ENCODE results near the gene TARS2. TPM values are rescaled to one million over a fixed set of nuclear protein-coding genes. Genes with fewer than 3 reads are reported as not detected.

The TARS2 gene
- total RNA-seq, 1 donor from 2014 or later, result 22.7 TPM

DNA sequence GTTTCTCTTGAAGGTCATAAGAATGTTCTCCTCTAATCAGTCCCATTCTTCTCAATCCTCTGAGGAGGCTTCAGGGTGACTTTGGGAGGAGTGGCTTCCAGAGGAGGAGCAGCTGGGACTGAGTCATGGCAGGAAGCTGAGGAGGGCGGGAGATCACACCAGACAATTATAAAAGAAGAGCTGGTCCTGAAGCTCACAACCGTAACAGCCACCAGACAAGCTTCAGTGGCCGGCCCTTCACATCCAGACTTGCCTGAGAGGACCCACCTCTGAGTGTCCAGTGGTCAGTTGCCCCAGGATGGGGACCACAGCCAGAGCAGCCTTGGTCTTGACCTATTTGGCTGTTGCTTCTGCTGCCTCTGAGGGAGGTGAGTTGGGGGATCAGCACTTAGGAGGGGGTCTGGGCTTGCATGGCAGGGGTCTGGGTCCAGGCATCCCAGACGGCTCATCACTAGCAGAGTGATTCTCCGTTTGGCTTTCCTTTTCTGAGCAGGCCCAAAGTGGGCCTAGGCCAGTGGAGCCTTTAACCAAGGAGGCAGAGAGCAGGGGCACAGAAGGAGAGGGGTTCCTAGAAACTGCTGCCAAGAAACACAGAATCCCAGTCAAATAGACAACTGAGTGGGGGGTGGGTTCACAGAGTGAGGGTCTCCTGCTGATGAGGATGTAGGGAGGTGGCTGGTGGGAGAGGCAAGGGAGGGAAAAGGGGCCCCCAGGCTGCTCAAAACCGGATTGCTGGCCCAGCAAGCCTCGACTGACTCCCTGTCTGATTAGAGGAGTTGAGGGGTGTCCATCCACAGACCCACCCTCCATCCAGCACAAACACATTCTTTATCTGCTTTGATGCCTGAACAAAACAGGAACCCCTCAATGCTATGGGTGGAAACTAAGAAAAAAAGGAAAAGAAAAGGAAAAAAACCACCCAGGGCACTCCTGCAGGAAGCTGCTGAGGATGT, 21.0 kb downstream of the TARS2 start, which contains the start of gene ECM1:
TSS of gene ECM1 (plus strand) at position 198 of the 953 bp plus-strand sequence. CDS start at position 299, 101 bp downstream.
- ATAC-seq (peak; percentile 53), DNase-seq (ENCODE audit: low spot score) (no peak)

- ATAC-seq, result no peak
- DNase-seq (ENCODE audit: low spot score), result no peak
Measured at GRCh38 chr1:150508982-150509381, 21.8 kb downstream of the TARS2 start.

GRCh38 chr1:150511551-150511950, 24.3 kb downstream of the TARS2 start:
- ATAC-seq (no peak), DNase-seq (ENCODE audit: low spot score) (no peak)

- no peak for DNase-seq (ENCODE audit: low spot score)
- no peak for ATAC-seq
Measured at GRCh38 chr1:150511985-150512660, 24.9 kb downstream of the TARS2 start.

DNA sequence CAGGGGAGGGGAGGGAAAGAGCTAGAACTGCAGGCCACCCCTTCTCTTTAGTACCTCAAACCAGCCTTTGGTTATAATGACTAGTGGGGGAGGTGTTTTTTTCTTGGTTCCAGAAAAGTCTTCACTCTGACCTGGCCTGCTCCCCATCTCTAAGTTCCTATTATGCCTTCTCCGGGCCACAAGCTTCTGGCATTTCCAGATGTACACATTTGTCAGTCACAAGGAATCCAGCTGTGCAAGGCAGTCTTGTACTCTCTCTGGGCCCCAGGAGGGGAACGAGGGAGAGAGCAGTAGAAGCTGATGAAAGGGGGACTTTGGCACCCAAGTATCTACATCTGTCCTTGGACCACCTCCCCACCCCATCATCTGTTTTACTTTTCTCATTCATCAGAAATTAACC, 25.6 kb downstream of the TARS2 start:
- no peak for DNase-seq (ENCODE audit: low spot score)

GRCh38 chr1:150513351-150513791, 26.2 kb downstream of the TARS2 start:
- no peak for DNase-seq (ENCODE audit: low spot score)
- ATAC-seq, result no peak

More for the DNA sequence above, 25.6 kb downstream of the TARS2 start:
- ATAC-seq, result no peak

- ATAC-seq (no peak), DNase-seq (ENCODE audit: low spot score) (no peak)
Measured at GRCh38 chr1:150514260-150514659, 27.0 kb downstream of the TARS2 start.

- DNase-seq (ENCODE audit: low spot score), result no peak
Measured at GRCh38 chr1:150514913-150515327, 27.7 kb downstream of the TARS2 start.

GRCh38 chr1:150515328-150516049, 28.3 kb downstream of the TARS2 start, which contains the start of gene FALEC:
FALEC (plus strand) TSS chr1:150515752.
- DNase-seq (ENCODE audit: low spot score) (peak; percentile 99), ATAC-seq (peak; percentile 96)

More at GRCh38 chr1:150514913-150515327, 27.7 kb downstream of the TARS2 start:
- peak; percentile 3 for ATAC-seq

DNA sequence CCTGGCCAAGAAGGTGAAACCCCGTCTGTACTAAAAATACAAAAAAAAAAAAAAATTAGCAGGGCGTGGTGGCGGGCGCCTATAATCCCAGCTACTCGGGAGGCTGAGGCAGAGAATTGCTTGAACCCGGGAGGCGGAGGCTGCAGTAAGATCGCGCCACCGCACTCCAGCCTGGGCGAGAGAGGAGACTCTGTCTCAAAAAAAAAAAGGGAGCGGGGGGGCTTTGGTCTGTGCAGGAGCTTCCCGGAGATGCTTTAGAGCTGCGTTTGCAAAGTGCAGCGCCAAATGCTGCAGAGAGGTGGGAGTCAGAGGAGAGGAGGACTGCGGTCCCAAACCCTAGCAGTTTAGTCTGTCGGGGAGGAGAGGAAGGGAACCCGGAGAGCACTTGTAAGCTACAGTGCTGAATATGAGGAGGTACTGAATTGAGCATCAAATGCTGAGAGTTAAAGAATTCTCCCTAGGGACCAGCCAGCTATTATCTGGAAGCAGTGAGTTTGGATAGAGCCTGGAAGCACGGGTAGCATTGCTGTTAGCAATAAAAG, 28.9 kb downstream of the TARS2 start:
- DNase-seq (ENCODE audit: low spot score) (no peak), ATAC-seq (no peak)

GRCh38 chr1:150516616-150517015, 29.4 kb downstream of the TARS2 start:
- ATAC-seq (no peak), DNase-seq (ENCODE audit: low spot score) (no peak)

- DNase-seq (ENCODE audit: low spot score) (no peak), ATAC-seq (no peak)
Measured at GRCh38 chr1:150521196-150521968, 34.2 kb downstream of the TARS2 start.

- no peak for DNase-seq (ENCODE audit: low spot score)
- ATAC-seq, result no peak
Measured at GRCh38 chr1:150525348-150525747, 38.1 kb downstream of the TARS2 start.

DNA sequence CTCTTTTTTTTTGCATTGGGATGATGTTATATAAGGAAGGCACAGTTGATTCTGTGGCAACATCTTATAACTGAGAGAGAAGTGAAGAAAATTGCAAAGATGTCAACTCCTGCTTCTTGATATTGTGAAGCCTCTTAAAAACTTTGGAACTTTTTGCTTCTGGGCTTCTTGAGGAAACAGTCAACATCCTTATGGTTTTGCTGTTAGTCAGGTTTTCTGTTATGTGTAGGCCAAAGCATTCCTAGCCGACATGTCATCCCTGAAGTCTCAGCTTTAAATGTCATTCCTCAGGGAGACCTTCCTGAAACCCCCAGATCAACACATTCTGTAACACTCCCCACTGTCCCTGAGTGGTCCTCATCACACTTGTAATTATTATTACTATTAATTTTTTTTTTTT, 41.0 kb downstream of the TARS2 start:
- ATAC-seq (no peak), DNase-seq (ENCODE audit: low spot score) (no peak)

DNA sequence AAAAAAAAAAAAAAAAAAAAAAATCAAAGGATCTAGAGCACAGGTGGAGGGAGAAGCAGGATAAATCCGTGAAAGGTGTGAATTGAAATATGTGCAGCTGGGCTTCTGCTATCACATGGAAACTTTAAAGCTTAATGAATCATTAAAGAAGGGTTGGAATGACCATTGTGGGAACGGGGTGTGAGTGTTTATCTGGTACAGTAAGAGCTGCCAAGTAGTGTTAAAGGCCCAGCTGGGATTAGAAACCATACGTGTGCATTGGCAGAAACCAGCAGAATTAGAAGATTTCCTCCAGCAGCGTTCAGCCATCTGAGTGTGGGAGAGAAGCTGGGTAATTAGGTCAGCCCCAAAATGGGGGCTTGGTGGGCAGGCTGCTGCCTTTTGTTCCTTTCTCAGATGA, 41.8 kb downstream of the TARS2 start:
- ATAC-seq, result peak; percentile 17
- no peak for DNase-seq (ENCODE audit: low spot score)

DNA sequence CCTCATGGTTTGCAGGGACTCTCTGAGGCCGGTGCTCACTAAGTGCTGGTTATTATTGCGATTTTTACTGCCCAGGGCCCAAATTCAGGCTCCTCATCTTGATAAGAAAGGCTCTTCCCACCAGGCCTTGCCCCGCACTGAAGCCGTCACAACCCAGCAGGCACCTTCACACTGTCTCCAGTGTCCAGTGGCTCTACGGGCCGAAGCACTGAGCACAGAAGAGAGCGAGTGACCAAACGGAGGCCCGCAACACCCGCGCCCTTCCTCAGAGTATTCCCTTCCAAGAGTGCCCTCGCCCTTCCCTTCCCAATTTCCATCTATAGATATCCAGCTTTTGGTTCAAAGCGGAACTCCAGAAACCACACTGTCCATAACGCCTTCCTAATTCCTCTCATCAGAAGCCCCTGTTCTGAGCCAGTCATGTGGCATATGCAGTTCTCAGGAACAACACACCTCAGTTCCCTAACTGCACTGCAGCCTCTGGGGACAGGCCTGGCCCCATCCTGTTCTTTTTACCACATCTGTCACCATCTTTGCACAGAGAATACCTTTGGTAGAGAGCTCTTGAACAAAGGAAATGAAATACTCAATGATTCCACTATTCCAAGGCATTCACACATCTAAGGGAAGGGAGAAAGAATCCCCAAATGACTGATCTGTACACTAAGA, 43.4 kb downstream of the TARS2 start:
- DNase-seq (ENCODE audit: low spot score) (no peak), ATAC-seq (no peak)

- DNase-seq (ENCODE audit: low spot score), result no peak
Measured at GRCh38 chr1:150532860-150533259, 45.6 kb downstream of the TARS2 start.

DNA sequence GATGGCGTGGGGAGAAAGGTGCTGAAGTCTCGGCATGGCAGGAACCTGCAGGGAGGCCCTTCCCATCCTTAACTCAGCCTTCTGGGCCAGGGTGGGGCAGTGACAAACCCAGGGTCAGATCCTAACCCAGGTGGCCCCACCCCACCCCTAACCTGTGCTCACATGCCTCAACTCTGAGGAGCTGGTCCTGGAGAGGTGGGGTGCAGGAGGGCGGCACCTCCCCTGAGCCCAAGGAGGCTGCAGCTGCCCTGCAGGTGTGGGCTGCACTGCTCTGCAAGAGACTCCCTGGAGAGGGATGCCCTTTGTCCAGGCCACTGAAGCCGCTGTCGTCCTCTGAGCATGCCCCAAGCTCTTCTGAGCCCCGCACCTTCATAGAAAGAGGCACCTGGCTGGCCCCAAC, 46.8 kb downstream of the TARS2 start:
- ATAC-seq (no peak), DNase-seq (ENCODE audit: low spot score) (no peak)

More at GRCh38 chr1:150532860-150533259, 45.6 kb downstream of the TARS2 start:
- ATAC-seq, result peak; percentile 26
